IPS DF 4.7 (cell line): Measurements from ENCODE around the gene C22orf23.
A peak's percentile ranks its signal among the peaks of the same experiment; 100 is the strongest.

Experiments
- DNase-seq: peaks from one replicate; pipeline ENCODE4 v3.0.0-alpha.2; 2013; ENCODE audit warnings: low spot score; ENCODE audit errors: extremely low read depth

Gene C22orf23

DNA sequence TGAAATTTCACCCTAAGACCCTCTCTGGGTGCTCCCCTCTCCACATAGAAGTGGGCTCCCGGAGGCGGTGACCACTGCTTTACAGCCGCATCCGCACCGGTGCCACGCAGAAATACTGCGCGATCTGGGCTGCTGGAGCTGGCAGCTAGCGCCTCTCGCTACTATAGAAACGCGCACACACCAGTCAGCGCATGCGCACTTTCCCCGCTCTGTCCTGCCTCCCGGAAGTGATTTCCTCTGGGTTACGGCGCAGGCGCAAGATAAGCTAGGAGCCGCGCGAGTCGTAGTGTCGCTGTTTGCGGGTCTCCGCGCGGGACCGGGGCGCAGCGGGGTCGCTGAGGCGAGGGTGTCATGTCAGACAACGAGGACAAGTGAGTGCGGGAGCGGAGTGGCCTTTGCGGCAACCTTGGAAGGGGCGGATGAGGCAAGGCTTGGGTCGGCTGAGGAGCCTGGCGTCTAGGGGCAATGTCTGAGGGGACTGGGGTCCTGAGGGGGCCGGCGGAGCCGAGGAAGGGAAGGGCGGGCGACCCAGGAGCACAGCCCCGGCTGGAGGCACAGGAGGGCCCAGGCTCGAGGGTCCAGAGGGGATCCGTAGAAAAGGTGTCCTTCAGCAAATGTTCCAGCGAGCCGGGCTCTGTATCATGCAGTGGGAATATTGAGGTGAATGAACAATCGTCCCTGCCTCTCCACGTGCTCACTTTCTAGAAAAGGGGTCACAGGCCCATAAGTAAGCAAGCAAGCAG lies at the start of gene C22orf23, which contains the start of gene POLR2F:
Gene C22orf23 (minus strand): TSS at position 165 of the 743 bp plus-strand sequence. CDS start 452 bp downstream, outside the sequence.
Gene POLR2F (plus strand): TSS at position 263 of the 743 bp plus-strand sequence. CDS start 89 bp downstream, at position 352.
- DNase-seq: peak; percentile 91

DNA sequence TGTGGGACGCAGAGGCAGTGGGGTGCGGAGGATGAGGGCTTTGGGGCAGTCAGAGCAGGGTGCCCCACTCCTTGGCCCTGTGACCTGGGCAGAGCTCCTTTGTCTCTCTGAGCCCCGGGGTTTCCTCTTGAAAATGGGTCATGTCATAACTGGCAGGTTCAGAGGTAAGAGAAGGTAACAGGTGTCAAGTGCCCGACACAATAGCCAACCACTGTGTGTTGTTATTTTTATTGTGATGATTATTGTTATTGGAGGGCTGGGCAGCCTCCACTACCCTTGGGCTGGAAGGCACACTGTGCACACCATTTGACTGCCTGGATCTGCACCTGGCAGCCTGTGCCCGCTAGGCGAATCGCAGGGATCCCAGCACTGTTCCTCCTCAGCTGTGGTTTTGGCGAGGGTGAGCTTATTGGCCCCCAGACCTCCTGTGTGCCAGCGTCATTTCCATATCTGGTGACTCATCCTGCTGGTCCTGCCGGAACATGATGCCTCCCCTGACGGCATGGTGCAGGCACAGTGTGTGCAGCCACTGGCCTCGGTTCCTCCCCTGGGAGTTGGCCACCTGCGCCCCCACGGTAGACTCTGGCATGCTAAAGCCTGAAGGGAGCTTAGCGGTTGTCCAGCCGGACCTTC lies 46.4 kb upstream of the C22orf23 start:
- no peak for DNase-seq

DNA sequence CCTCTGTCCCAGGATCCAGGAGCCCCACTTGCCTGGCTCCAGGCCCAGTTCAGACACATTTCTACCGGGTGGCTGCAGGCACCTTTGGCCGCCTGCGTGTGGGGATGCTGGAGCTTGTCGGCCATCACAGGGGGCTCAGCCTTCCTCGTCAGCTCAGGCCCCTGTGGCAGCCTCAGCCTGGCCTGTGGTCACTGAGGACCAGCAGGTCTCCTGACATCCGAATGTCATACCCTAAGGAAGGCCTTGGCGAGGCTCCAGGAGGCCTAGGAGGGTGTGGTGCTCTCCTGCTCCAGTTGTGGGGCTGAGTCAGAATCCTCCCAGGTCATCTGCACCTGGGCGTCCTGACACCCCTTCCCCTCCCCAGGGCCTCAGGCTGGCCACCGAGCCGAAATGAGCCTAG lies 45.8 kb upstream of the C22orf23 start:
- DNase-seq: no peak

DNA sequence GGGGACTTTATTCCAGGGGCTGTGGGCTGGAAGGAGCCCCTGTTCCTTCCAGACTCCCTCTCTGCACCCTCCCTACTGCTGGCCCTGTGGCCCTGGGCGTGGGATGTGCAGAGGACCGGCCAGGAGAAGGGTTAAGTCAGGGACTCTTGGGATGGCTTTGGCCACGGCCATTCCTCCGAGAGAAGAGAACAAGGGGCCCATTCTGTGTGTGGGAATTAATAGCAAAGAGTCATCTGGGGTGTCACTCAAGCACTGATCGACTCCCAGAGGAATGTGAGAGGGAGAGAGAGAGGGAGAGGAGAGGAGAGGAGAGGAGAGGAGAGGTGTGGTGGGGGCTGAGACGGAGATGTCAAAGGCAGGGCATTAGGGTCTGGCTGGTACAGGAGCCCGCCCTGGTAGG lies 45.1 kb upstream of the C22orf23 start:
- DNase-seq: no peak

DNA sequence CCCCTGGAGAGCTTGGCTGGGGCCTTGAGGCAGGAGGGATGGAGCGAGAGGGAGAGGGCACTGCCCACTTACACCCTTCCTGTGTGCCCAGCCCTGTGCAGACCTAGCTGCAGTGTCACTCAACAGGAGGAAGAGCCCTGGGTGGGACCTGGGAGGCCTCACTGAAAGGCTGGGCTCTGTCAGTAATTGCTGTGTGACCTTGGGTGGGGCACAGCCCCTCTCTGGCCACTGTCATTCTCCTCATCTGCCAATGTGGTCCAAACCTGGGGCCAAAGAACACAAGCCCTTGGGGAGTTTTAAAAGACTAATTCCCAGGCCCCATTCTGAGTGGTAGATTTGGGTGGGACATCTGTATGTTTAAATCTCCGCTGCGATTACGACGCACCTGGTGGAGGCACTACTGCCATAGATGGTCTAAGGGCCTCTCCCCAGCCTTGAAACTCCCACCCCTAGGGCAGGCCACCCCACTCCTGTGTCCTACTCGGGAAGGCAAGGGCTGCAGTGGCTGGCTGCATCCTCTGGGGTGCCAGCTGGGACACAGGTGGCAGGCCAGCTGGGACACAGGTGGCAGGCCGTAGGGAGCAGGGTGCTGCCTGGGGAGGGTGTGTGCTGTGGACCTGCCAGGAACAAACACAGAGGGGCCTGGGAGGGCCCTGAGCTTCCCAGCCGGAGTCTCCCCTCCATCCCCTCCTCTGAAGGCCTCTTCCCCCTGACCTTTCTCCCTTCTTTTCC lies 43.3 kb upstream of the C22orf23 start:
- no peak for DNase-seq

DNA sequence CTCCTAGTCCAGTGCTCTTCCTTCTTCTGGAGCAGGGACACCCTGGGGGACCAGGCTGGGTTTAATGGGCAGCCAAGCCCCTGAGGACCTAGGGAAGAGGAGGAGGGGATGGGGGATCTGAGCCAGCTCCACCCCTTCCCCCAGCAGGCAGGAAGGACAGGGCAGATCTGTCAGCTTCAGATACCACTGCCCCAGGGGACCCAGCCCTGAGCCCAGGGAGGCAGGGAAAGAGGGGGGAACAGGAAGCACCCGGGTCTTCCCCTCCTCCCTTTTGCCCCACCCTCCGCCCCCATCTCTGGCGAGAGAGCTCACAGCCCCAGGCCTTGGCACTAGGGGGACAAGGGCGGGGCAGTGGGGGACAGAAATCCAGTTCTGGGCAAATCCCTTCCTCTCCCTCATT lies 42.7 kb upstream of the C22orf23 start:
- DNase-seq: no peak

DNA sequence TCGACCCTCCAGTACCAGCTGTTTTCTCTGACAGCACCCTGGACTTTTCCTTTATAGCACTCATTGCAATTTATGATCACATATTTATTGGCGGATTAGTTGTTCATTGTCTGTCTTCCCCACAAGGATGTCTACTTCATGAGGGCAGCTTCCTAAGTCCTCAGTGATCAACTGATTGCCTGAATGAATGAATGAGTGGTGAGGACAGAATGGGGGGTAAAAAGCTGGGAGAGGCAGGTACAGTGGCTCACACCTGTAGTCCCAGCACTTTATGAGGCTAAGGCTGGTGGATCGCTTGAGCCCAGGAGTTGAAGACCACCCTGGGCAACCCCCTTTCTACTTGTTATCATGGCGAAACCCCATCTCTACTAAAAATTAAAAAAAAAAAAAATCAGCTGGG lies 42.1 kb upstream of the C22orf23 start:
- no peak for DNase-seq

DNA sequence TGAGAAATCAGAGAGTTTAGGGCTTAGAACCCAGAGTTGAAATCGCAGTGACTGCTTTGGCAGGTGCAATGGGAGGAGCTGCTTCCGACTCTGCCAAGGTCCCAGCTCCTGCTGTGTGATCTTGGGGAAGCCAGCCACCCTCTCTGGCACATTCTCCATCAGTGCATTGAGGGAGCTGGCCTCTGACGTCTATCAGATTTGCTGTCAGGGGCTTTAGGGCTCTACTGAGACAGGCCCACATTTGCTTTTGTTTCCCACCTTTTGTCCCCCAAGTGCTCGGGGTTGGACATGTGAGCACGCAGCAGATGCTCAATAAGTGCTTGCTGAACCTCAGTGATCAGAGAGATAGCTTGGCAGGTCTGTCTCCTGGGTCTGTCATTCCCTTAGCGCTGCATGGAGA lies 41.6 kb upstream of the C22orf23 start:
- no peak for DNase-seq

DNA sequence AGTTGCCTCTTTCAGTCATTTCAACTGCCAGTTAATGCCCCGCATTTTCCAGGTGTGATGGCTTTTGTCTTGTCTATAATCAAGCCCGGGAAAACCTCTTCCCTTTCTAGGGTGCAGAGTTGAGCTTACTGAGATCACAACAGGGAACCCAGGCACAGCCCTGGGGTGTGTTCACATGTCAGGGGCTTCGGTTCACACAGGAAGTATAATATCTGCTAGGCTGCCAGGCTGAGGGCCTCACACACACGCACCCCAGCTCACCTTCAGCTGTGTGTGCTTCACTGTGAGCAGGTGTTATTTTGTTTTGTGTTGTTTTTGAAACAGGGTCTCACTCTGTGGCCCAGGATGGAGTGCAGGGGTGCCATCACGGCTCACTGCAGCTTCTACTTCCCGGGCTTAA lies 40.6 kb upstream of the C22orf23 start:
- no peak for DNase-seq

DNA sequence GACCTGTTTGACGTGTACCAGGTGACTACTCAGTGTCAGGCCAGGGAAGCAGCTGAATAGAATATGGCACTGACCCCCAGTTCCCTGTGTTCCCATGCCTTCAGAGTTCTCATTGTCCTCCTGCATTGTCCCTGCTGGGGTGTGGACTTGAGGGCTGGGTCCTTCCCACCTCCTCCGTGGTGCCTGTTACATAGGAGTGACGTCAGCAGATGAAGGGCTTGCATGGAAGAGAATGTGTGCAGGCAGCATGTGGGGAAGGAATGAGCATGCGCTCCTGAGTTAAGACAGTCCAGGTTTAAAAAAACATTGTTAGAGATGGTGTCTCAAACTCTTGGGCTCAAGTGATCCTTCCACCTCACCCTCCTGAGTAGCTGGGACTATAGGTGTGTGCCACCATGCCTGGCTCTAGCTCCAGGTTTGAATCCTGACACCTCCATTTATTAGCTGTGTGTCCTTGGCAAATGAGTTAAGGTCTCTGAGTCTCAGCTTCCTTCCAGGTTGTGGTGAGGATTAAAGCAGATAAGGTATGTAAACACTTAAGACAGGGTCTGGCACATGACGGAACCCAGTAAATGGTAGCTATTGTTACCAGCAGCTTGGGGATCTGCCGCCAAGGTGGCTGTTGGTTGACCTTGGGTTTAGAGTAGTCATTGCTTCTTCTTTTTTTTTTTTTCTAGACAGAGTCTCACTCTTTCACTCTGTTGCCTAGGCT lies 38.5 kb upstream of the C22orf23 start:
- no peak for DNase-seq

DNA sequence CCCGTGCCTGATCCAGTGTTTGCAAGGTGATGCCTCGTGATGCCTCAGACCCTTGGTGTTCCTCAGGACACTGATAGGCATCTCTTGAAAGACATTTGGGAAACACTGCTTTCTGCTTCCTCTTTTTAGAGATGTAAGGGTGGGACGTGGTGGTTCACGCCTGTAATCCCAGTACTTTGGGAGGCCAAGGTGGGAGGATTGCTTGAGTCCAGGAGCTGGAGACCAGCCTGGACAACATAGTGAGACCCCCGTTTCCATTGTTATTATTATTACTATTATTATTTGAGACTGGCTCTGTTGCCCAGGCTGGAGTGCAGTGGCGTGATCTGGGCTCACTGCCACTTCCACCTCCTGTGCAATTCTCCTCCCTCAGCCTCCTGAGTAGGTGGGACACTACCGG lies 37.5 kb upstream of the C22orf23 start:
- no peak for DNase-seq

DNA sequence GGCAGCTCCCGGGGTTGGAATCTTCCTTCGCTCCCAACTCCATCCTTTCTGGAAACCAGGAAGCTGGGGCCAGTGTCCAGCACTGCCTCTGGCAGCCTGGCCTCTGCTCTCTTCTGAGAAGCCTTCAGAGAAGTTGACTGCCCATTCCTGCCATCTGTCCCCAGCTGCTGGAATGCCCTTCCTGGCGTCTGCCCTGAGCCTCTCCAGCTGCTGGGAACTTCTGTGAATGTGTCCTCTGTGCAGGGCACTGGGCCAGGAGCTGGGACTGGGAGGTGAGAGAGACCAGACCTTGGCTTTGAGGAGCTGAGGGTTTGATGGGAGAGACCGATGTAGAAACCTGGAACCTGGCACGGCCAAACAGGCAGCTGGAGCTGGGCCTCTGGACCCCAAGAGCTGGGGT lies 36.9 kb upstream of the C22orf23 start:
- DNase-seq: no peak

DNA sequence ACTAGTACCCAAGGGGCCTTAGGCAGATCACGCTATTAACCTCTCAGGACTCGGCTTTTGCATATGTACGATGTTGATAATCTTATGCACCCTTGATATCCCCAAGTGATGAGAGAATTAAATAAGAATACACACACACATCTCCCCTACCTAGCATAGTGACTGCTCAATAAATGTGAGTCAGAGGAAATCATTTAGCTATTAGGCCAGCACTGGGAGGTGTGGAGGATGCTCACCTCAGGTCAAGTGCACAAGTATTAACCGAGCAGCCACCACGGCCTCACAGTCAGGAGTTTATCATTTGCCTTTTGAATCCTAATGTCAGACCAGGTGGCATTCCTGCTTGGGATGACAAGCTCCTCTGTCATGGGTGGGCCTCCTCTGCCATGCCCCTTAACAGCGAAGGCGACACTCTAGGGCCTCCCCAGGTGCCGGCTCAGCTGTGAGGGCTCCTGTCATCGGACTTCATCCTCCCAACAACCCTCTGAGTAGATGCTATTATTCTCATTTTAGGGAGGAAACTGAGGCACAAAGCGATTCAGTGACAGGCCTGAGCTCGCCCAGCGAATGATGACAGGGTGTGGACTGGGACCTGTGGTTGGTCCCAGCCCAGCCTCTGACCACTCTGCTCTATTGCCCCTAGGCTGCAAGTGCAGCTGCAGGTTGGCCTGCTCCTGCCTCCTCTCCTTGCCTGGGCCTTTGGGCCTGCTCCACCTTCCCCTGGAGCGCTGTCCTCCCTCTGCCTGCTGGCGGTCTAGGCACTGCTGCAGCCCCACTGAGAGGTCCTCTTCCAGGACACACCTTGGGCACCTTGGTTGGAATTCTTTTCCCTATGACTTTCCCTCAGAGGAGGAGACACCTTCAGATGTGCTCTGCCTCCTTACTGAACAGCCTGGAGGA lies 36.0 kb upstream of the C22orf23 start:
- no peak for DNase-seq

DNA sequence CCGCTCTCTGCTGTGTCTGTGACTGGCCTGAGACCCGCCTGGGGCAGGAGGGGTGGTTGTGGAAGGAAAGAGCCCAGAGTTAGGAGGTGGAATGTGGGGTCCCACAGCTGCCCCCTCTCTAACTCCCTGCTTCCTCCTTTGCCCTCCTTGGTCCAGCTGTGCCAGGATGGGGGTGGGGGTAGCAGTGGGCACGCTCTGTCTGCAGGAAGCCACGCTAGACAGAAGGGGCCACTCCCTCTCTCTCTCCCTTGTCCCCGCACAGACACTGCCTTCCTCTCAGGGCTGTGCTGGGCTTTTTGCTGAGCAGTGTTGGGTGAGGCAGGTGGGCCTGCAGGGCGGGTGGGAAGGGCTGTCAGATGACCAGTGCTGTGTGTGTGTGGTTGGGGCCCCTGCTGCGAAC lies 33.0 kb upstream of the C22orf23 start:
- DNase-seq: no peak

DNA sequence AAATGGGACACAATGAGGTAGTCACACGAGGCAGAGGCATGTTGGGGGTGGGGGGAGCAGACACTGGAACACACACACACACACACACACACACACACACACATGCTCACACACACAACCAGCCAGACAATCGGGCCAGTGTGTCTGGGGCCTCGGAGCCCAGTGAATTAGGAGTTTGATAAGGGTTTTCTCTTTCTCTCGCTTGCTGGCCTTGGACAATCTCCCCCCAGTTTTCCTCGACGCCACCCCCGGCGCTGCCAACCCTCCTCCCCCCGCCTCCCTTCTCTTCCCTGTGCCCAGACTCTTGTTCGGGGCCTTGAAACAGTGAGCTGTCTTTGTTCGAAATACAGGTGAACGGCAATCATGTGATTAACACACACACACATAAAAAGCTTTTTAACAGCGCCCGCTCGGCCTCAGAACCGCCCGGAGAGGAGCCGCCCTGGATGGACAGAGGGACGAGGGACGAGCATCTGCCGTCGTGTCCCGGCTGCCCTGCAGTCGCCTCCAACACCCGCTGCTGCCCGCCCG lies 32.4 kb upstream of the C22orf23 start:
- no peak for DNase-seq

DNA sequence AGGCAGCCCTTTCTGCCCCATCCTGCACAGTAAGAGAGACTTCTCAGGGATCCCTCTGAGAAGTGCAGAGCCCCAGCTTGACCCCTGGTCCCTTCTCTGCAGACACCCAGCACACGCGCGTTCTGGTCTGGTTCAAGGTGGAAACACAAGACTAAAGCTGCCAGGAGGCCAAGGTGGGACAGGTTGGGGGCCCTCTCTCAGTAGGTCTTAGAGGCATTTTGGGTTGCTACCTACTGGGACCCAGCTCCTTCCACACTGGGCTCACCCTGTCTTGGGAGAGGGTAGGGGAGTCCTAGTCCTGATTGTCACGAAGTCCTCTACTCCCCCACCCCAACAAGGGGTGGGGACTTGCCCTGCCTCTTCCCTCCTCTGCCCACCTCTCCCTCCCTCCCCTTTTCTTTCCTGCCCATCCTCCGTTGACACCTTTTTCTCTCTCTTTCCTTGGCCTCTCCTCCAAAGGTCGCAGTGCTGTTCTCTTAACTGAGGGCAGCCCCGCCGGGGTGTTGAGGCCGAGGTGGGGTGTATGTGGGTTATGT lies 31.7 kb upstream of the C22orf23 start:
- no peak for DNase-seq

DNA sequence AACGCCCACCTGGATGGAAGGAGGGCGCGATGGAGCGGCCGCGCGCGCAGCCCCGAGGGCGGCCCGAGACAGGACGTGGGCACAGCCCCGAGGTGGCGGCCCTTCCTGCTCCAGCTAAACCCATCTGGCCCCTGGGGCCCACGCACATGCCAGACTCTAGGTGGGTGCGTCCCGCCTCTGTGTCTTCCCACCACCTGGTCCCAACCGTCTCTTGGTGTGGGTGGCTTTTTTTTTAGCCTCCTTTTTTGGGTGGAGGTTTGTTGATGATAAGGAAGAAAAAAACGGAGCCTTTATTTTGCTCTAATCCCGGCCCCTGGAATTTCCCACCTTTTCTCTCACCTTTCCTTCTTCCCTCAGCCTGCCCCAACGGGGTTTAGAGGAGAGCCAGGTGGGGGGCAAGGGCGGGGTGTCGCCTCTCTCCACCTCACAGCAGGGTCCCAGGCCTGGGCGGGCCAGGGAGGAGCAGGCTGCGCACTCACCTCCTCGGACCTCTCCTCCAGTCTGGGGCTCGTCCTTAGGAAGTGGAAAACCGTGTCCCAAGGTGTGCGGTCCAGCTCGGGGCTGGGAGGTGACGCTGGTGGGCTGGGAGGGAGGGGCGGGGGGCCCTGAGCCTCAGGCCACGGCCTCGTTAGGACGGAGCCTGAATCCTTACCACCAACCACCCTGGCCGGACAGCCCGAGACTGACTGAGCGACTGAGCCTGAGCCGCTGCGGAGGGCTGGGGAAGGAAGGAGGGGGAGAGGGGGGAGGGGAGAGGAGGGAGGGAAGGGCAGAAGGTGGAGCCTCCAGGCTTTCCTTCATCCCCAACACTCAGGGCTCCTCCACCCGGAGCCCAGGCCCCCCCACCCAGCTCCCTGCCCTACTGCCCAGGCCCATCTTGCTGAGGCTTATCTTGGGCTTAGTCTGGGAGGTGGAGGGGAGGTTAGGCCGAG lies 30.7 kb upstream of the C22orf23 start, which contains the start of gene SOX10:
Gene SOX10 (minus strand): TSS at position 696 of the 932 bp plus-strand sequence. CDS start 771 bp downstream, outside the sequence.
- no peak for DNase-seq

DNA sequence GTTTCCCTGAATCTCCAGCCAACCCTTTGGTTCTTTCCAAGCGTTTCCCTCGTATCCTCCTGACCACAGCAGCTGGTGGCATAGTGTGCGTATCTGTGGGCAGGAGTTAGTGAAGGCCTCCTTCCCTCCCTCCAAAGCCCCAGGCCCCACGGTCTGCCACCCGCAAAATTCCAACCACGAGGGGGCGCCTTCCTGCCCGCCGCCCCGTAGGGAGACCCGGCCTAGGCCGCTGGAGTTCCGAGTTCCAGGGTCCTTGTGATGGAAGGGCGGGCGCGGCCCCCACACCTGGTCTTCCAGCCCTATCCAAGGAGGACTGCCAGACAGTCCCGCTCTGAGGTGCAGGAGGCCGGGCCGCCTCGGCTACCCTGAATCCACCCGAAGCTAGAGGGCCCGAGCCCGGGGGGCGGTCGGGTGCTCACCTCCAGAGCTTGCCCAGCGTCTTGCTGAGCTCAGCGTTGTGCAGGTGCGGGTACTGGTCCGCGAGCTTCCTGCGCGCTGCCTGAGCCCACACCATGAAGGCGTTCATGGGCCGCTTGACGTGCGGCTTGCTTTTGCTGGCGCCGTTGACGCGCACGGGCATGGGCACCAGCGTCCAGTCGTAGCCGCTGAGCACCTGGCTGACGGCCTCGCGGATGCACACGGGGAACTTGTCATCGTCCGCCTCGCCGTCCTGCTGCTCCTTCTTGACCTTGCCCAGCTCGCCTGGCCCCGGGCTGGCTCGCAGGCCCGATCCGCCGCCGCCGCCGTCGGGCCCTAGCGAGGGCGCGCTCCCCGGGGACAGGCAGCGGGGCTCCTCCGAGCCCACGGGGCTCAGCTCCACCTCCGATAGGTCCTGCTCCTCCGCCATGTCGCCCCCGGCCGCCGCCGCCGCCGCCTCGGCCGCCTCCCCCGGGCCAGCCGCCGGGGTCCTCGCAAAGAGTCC lies 29.8 kb upstream of the C22orf23 start:
- DNase-seq: no peak
